DMS 273 (cell line): ENCODE results near the gene TMC1.
"Not testable (repeated sequence)": the region's sequence is repeated elsewhere in the genome, so short reads cannot be mapped to it uniquely, and the experiment has no call there.

Source experiments
- DNase-seq: peaks from one replicate; lab custom pipeline; 2025; ENCODE audit not compliant: unreplicated experiment; lab: John Stamatoyannopoulos, UW

TMC1 gene

GRCh38 chr9:72858089-72858912 lies 336.9 kb downstream of the TMC1 start:
- no peak for DNase-seq

GRCh38 chr9:72862788-72863187 lies 341.4 kb downstream of the TMC1 start:
- not testable (repeated sequence) for DNase-seq

GRCh38 chr9:72863456-72864094 lies 342.2 kb downstream of the TMC1 start:
- no peak for DNase-seq

GRCh38 chr9:72864327-72864726 lies 342.9 kb downstream of the TMC1 start:
- no peak for DNase-seq

GRCh38 chr9:72871685-72872084 lies 350.3 kb downstream of the TMC1 start:
- DNase-seq: peak; percentile 45

GRCh38 chr9:72872718-72873117 lies 351.3 kb downstream of the TMC1 start:
- no peak for DNase-seq

- DNase-seq: no peak
Measured at GRCh38 chr9:72873456-72873855, 352.0 kb downstream of the TMC1 start.

- DNase-seq: no peak
Measured at GRCh38 chr9:72874344-72874743, 352.9 kb downstream of the TMC1 start.

GRCh38 chr9:72875221-72875620 lies 353.8 kb downstream of the TMC1 start:
- DNase-seq: no peak

- DNase-seq: no peak
Measured at GRCh38 chr9:72880821-72881220, 359.4 kb downstream of the TMC1 start.

- DNase-seq: no peak
Measured at GRCh38 chr9:72882117-72882775, 360.8 kb downstream of the TMC1 start.

GRCh38 chr9:72883875-72884274 lies 362.5 kb downstream of the TMC1 start:
- DNase-seq: no peak

GRCh38 chr9:72884508-72884907 lies 363.1 kb downstream of the TMC1 start:
- DNase-seq: no peak
